Suprapubic skin (tissue), 4 donors: Measurements from ENCODE around the gene FKRP.

ENCODE experiments used
- EP300 ChIP-seq: sonication (generic); formaldehyde crosslinking; IDR thresholded peaks from one replicate; pipeline ENCODE4 v1.6.1; 2017; ENCODE audit warnings: antibody characterized with exemption
- POLR2A ChIP-seq, 2 donors: fragments of 450-650 bp; IDR thresholded peaks; one replicate each; pipeline ENCODE4 v1.6.1; 2017; ENCODE audit warnings: antibody characterized with exemption in 2 of 2, mild to moderate bottlenecking in 2 of 2, moderate library complexity in 2 of 2
- POLR2AphosphoS5 ChIP-seq, 3 donors: sonication (generic); formaldehyde crosslinking; IDR thresholded peaks; one replicate each; pipeline ENCODE4 v1.6.1; 2017; ENCODE audit warnings: antibody characterized with exemption in 3 of 3
- TF ChIP-seq, protein P1 (sequence below), 2 donors: fragments of 200-600 bp in 1 of 2; fragments of 450-650 bp in 1 of 2; sonication (generic) in 1 of 2; IDR thresholded peaks; one replicate each; pipeline ENCODE4 v1.5.1; 2016 to 2019; ENCODE audit warnings: antibody characterized with exemption in 2 of 2, mild to moderate bottlenecking in 1 of 2, moderate library complexity in 1 of 2

DNA sequence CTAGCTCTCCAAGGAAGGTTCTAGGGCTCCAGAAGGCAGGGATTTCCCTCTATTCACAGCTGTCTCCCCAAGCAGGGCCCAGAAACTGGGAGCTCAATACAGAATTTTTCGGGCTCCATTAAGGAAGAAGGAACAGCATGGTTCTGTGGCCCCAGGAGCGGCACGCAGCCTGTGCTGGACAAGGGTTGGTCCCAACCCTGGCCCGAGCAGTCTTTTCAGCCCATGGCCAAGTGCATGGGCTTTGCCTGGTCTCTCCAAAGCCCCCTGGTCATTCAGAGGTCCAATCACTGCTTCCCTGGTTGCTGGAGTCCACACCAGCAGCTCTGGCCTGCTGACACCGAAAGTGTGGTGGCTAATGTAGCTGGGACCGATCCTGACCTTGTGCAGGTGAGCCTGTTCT, 22.4 kb upstream of the FKRP start:
- TF ChIP-seq, protein P1, sequence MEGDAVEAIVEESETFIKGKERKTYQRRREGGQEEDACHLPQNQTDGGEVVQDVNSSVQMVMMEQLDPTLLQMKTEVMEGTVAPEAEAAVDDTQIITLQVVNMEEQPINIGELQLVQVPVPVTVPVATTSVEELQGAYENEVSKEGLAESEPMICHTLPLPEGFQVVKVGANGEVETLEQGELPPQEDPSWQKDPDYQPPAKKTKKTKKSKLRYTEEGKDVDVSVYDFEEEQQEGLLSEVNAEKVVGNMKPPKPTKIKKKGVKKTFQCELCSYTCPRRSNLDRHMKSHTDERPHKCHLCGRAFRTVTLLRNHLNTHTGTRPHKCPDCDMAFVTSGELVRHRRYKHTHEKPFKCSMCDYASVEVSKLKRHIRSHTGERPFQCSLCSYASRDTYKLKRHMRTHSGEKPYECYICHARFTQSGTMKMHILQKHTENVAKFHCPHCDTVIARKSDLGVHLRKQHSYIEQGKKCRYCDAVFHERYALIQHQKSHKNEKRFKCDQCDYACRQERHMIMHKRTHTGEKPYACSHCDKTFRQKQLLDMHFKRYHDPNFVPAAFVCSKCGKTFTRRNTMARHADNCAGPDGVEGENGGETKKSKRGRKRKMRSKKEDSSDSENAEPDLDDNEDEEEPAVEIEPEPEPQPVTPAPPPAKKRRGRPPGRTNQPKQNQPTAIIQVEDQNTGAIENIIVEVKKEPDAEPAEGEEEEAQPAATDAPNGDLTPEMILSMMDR (IDR thresholded peaks at IDR 0.05): no peak
- TF ChIP-seq POLR2AphosphoS5 (IDR thresholded peaks at IDR 0.05) (no peak), EP300 (no peak), POLR2A (IDR thresholded peaks at IDR 0.05) (no peak)
